NCI-H446 (cell line): ENCODE measurements around the gene HMBS.
A peak's percentile ranks its signal among the peaks of the same experiment; 100 is the strongest.
"Not testable (repeated sequence)": the region's sequence is repeated elsewhere in the genome, so short reads cannot be mapped to it uniquely, and the experiment has no call there.

Experiments
- DNase-seq, 2 experiments: peaks; one replicate each; lab custom pipeline; 2025; lab: John Stamatoyannopoulos, UW

Gene HMBS

DNA sequence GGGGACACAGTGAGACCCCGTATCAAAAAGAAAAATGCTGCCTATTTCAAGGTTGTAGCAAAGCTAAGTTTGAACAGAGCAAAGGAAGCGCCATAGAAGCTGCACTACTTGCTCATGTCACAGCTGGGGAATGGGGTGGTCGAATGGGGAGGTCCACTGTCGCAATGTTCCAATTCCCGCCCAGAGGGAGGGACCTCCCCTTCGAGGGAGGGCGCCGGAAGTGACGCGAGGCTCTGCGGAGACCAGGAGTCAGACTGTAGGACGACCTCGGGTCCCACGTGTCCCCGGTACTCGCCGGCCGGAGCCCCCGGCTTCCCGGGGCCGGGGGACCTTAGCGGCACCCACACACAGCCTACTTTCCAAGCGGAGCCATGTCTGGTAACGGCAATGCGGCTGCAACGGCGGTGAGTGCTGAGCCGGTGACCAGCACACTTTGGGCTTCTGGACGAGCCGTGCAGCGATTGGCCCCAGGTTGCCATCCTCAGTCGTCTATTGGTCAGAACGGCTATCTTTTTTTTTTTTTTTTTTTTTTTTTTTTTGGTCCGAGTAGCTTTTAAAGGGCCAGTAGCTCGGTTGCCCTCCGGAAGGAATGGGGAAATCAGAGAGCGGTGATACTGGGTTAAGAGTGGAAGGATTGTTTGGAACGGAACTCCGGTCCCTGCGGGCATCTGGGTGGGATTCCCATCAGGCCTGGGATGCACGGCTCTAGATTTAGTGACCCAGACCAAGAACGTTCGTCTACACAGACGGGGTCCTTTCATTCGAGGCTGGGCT is at the start of gene HMBS:
Gene HMBS (plus strand): TSS at position 219 of the 774 bp plus-strand sequence. CDS start 153 bp downstream, at position 372.
- DNase-seq = peak; percentile 94 to 96

DNA sequence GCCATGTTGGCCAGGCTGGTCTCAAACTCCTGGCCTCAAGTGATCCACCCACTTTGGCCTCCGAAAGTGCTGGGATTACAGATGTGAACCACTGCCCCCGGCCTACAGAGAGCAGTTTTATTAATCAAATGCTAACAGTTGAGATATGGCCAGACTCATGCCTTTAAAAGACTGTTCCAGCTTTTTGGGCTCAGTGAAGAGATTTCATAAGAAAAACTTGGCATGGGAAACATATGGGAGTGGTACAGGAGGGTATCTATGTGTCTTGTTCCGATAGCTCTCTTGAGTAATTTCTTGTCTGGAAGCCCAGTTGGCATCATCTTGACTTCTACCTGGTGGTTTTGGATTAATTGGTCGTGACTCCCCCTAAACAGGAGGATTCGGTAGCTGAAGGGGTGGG is 45.8 kb upstream of the HMBS start:
- no peak for DNase-seq

DNA sequence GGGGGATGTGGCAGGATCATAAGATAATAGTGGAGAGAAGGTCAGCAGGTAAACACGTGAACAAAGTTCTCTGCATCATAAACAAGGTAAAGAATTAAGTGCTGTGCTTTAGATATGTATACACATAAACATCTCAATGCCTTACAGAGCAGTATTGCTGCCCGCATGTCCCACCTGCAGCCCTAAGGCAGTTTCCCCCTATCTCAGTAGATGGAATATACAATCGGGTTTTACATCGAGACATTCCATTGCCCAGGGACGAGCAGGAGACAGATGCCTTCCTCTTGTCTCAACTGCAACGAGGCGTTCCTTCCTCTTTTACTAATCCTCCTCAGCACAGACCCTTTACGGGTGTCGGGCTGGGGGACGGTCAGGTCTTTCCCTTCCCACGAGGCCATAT is 45.2 kb upstream of the HMBS start:
- not testable (repeated sequence) for DNase-seq

DNA sequence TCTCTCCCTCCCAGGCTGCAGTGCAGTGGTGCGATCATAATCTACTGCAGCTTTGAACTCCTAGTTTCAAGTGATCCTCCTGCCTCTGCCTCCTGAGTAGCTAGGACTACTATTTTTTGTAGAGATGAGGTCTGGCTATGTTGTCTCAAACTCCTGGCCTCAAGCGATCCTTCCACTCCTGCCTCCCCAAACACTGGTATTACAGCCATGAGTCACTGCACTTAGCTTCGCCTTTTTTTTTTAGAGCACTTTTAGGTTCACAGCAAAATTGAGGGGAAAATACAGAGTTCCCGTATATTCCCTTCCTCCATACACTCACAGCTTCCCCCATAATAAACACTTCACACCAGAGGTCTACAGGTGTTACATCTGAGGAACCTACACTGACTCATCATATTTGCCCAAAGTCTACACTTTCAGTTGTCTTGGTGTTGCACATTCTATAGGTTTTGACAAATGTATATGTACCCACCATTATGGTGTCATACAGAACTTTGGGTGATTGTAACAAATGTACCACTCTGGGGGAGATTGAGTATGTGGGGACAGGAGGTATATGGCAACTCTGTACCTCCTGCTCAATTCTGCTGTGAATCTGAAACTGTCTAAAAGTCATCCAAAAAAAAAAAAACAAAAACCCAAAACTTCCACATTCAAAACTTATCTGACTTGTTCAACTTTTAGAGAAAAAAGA is 42.7 kb upstream of the HMBS start:
- DNase-seq = no peak

DNA sequence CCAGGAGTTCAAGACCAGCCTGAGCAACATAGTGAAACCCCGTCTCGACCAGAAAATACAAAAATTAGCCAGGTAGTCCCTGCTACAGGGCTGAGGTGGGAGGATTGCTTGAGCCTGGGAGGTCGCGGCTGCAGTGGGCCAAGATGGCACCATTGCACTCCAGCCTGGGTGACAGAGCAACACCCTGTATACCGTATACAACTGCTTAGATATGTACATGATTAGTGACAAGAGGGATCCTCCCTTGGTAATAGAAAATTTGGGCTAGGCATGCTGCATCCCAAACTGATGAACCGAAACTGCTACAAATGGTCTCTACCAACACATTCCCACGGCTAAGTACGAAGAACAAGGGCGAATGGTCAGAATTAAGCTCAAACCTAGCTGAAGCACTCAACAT is 41.8 kb upstream of the HMBS start:
- no peak for DNase-seq

DNA sequence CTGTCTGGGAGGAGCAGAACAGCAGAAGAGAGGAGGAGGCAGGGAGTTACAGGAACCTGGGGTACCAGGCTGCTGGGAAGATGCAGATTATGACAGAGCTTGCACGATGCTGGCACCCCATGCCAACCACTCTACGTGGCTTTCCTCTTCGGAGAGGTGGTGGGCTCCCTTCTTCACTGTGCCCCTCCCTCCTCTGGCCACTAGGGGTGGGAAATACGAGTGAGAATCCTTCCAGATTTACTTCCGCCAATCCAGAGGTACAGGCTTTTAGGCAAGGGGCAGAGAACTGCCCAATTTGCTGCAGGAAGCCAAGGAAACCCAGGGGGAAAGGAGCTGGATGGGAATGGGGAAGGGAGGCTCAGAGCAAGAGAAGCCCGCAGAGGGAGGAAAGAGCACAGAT is 40.0 kb upstream of the HMBS start:
- DNase-seq = no peak

DNA sequence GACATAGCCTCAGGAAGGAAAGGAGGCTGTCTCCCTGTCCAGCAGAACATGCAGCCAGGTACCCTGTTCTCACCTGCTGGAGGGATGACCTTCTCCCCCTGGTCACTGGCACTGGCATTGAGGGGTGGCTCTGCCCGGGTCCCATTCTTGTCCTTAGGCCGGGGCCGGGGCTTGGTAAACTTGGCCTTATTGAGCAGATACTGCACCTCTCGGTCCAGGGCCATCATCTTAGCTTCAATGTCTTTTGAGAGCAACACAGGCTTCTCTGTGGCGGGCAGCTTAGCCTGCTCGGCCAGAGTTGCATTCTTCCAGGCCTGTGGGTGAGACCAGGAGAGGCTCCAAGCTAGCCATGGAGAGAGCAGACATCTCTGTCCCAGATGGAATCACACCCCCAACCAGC is 38.2 kb upstream of the HMBS start:
- no peak for DNase-seq

DNA sequence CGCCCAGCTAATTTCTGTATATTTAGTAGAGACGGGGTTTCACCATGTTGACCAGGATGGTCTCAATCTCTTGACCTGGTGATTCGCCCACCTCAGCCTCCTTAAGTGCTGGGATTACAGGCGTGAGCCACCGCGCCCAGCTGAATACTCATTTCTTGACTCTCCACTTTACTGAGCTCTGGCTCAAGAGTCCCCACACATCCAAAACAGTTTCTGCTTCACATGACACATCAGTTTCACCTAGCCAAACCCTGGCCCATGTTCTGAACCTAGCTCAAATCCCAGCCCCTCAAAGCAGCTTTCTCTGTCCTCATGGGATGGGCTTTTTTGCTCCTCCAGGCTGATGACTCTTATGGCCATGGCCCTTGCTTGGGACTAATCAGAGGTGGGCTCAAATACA is 37.5 kb upstream of the HMBS start:
- no peak for DNase-seq

DNA sequence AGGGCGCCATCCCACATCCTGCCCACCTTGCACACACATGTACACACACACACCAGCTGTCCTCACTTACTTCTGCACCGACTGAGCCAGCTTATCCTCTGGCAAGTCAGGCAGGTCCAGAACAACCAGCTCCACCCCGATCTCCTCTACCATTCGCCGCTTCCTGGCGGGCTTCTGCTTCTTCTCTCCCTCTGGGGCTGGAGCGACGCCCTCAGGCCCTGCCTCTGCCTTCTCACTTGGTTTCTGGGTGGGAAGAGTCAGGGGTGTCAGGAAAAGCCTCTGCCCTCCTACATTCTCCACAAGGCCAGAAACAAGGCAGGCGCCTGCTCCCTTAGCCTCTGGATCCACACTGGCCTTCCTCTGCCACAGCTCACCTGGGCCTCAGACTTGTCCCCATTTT is 36.0 kb upstream of the HMBS start:
- no peak for DNase-seq

DNA sequence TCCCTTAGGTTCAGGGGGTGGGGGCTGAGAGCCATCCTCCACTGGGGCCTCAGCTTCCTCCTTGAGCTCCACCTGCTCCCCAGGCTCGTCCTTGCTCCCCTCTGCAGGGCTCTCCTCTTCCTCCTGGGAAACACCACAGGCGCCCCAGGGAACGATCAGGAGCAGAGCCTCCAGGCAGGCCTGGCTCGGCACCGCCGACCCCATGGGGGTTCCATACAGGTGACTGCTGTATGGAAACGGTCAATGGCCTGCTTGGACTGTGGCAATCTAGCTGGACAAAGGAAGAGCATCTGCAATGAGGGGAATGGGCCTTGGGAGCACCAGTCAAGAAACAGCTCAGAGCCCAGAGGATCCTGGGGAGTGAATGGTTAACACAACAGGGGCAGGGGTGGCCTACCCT is 35.6 kb upstream of the HMBS start:
- no peak for DNase-seq

DNA sequence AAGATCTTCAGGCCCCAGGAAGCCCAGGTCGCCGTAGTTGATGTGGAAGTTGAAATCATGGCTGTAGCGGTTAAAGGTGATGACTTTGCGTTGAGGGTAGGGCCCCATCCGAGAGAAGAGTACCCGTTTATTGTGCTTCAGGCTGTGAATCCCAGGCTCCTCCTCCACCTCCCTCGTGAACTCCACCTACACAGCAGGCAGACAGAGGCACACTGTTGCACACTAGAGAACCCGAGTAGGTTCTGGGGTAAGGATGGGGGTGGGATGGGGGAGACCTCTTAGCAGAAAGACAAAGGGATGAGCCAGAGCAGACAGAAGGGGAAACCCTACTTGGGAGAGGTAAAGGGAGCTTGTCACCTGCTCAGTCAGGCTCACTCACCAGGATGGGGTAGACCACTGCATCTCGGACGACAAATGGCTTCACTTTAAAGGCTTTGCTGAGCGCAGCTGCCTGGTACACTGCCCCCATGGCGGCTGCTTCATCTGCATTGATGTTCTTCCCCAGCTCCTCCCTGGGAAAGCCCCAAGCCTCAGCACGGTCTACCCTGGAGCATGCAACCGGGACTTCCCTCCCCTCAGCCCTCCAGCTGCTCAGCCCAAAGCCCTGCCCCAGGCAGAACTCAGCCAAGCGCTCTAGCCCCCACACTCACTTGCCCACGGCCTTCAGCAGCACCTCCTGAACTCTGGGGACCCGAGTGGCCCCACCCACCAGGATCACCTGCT is 33.1 kb upstream of the HMBS start:
- no peak for DNase-seq

DNA sequence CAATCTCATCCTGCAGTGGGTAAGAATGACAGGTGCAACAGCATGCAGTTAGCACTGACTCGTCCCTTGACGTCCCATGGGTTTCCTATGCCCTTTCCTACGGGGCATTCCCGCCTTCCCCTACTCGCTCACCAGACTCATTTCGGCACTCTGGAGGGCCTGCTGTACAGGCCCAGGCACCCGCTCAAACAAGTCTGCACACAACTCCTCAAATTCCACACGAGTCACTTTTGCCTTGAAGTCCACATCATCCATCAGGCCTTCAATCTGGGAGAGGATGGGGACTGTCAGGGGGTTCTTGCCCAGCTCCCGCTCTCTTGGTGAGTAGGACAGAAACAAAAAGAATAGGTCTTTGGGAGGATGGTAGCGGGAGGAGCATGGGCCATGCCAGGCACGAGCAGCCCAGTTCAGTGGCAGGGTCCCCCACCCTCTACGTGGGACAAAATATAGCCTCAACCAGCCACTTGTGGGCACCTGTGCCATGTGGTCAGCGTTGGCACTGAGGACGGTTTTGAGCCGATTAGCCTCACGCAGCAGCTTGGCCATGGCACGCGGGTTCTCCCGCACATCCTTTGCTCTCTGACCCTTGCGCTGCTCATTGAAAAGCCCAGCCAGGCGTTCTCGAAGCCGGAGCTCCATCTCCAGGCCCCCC is 32.4 kb upstream of the HMBS start:
- DNase-seq = no peak

DNA sequence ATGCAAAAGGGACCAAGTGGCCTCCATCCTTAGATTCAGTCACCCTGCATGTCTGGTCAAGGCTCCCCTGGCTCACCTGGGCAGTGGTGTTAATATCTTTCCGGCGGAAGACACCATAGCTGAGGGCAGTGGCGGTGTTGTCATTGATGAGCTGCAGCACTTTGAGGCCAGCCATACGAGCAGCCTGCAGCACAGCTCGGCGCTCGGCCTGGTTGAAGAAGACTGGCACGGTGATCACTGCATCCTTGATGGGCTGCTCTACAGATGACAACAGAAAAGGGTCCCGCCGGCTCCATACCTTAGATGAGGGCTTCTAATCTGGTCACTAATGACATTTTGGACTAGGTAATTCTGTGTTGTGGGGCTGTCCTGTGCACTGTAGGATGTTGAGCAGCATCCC is 30.3 kb upstream of the HMBS start:
- DNase-seq = no peak

DNA sequence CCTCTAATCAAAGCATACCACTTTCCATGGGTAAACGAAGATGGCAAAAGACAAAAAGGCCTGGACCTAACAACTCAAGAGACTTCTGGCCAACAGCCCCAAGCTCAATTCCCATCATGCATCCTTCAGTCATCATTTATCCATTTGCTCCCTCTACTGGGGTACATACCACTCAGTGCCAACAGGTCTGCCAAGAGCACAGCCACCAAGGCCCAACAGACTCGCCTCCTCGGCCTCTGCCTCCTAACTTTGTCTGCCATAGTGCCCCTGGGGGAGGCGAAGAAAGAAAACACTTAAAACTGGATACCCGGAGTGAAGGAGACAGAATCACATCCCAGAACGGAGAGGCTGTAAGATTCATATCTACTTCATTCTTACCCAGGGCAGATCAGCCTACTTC is 28.8 kb upstream of the HMBS start:
- no peak for DNase-seq

DNA sequence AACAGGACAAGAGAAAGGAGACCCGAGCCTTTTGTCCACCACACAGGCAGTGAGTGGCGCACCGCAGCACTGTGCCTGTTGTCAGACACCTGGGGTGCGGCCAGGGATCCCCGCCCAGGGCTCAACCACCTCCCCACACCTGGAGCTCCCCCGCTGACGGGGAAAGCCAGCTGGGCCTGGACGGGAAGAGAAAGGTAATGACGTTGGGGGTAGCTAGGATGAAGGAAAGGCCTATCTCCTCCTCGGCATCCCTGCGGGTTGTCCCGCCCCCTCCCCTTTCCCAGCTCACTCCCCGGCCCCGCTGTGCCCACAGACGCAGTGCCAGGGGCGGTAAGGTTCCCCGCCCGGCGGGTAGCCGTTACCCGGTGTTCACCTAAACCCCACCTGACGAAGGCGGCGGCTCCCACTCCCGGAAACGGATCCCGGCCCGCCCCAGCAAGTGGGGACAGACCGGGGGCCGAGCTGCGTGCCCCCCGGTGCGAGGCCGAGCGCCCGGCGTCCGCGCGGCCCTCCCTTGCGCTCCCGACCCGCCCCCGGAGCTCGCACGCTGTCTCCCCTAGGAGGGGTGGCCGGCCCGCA is 28.2 kb upstream of the HMBS start:
- DNase-seq = peak in 1 of 2 experiments; percentile 28

DNA sequence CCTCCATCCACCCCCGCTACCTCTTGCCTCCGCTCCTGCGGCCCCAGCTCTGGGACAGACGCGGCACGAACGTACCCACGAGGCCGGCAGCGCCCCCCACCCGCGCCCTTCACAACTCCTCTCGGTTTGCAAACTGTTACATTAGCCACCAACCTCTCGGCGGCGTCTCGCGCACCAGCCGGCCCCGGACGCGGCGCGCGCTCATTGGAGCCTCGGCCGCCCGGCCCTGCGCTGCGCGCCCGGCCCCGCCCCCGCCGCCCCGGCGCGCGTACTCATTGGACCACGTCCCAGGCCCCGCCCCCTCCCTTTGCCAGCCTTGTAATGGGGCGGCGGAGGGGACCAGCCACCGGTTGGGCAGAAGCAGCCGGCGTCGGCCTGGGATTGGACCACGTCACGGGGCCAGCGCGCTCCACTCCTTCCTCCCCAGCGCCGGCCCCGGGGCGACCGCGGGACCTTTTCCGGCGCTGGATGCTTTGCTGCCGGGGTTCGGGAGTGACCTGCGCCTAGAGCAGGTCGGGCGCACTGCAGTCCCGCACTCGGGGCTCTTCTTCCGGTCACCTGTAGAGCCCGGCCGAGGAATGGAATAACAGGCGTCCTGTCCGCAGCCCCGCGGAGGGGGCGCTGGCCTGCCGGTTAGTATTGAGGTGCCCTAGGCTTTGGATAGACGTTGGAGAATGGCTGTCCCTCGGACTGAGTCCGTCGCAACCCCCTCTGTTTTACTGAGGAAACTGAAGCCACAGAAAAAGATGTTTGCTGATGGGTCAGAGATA is 27.5 kb upstream of the HMBS start, which contains the start of gene HYOU1:
Gene HYOU1 (minus strand): TSS at position 206 of the 770 bp plus-strand sequence. CDS start 1,045 bp downstream, outside the sequence.
- DNase-seq = peak; percentile 89 to 97

DNA sequence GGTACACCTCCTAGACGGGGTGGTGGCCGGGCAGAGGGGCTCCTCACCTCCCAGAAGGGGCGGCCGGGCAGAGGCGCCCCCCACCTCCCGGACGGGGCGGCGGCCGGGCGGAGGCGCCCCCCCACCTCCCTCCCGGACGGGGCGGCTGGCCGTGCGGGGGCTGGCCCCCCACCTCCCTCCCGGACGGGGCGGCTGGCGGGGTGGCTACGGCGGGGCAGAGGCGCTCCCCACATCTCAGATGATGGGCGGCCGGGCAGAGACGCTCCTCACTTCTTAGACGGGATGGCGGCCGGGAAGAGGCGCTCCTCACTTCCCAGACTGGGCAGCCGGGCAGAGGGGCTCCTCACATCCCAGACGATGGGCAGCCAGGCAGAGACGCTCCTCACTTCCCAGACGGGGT is 25.6 kb upstream of the HMBS start:
- DNase-seq = not testable (repeated sequence)

DNA sequence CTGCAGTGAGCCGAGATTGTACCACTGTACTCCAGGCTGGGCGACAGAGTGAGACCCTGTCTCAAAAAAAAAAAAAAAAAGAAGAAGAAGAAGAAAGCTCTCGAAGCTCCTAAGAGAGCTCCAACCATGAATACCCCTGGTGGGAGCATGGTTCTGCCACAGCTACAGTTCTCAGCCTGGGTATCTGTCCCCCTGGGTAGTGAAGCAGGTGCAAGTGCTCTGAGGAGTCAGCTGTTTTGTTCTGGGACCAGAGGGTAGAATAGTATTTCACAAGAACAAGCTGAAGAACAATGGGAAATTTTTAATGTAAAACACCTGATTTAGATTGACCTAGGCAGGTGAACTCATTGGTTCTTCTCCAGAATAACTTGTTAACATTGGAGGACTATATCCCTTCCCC is 23.4 kb upstream of the HMBS start:
- no peak for DNase-seq

DNA sequence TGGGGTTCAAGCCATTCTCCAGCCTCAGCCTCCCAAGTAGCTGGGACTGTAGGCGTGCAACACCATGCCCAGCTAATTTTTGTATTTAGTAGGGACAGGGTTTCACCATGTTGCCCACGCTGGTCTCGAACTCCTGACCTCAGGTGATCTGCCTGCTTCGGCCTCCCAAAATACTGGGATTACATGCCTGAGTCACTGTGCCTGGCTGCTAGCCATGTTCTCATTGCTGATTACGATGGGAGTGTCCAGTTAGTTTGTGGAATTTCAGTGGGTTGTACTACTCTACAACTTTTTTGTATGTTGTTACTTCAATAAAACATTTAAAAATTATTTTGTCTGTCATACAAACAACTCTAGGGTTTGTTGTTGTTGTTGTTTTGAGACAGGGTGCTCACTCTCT is 21.9 kb upstream of the HMBS start:
- no peak for DNase-seq

DNA sequence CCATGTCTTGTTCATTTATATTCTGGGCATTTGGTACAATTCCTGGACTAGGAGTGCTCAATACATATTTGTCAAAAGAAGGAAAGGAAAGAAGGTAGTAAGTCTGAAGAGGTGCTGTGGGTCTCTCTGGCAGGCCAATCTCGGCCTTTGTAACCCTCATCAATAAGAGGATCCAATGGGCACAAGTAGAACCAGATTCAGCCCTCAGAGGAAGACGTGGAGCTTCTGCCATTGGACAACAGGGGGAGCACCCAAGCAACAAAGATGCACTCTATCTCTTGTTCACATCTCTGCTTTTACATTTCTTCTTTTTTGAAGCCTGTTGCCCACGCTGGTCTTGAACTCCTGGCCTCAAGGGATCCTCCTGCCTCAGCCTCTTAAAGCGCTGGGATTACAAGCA is 19.3 kb upstream of the HMBS start:
- peak; percentile 10 to 24 for DNase-seq
